GM12878 (cell line): ENCODE results near the gene GUCA2A. TPM values are rescaled to one million over a fixed set of nuclear protein-coding genes. Genes with fewer than 3 reads are reported as not detected.
"Not testable (repeated sequence)": the region's sequence is repeated elsewhere in the genome, so short reads cannot be mapped to it uniquely, and the experiment has no call there.

Source experiments
- ATAC-seq: fragments of 200-7000 bp; cut with Tn5 transposase; 3 replicates; pipeline ENCODE4 v1.9.1; 2020; ENCODE audit warnings: mild to moderate bottlenecking, moderate library complexity
- BruUV-seq: library from RNA; stranded (reverse); fragments of 400-500 nt; replicated peaks from 2 replicates; lab custom pipeline; 2021; lab: Mats Ljungman, UMichigan
- CTCF ChIA-PET: fragments of 300-600 bp; sonication (Branson Sonifier 250); formaldehyde crosslinking; extraction: SDS; loops from one replicate; lab custom pipeline; 2021; ENCODE audit warnings: inconsistent platforms; lab: Yijun Ruan, JAX
- POLR2A ChIA-PET: fragments of 350-600 bp; formaldehyde crosslinking; extraction: SDS; loops from one replicate; lab custom pipeline; 2021; ENCODE audit warnings: inconsistent platforms; lab: Charles Lee
- RAD21 ChIA-PET: fragments of 300-600 bp; sonication (Branson Sonifier 250); formaldehyde crosslinking; loops from one replicate; lab custom pipeline; 2023; ENCODE audit warnings: antibody characterized with exemption; ENCODE audit not compliant: unreplicated experiment; lab: Charles Lee
- SMC1A ChIA-PET: fragments of 300-600 bp; sonication (Branson Sonifier 250); formaldehyde crosslinking; loops from one replicate; lab custom pipeline; 2023; ENCODE audit not compliant: unreplicated experiment, uncharacterized antibody; lab: Charles Lee
- DNase-seq: peaks from one replicate; pipeline ENCODE4 v3.0.0-alpha.2; 2011; ENCODE audit warnings: low read depth, low spot score
- FAIRE-seq: peaks from 3 replicates; lab custom pipeline; 2011; peaks lifted over from hg19 to GRCh38; lab: Jason Lieb, UNC
- H2AFZ ChIP-seq: 2 replicates; pipeline ENCODE4 v1.6.0; 2011; ENCODE audit warnings: low read depth, low read length, control low read depth; ENCODE audit not compliant: control insufficient read depth
- H3K27ac ChIP-seq: 2 replicates; pipeline ENCODE4 v1.5.1; 2011; ENCODE audit warnings: control low read depth; ENCODE audit not compliant: control insufficient read depth, insufficient read depth
- H3K27me3 ChIP-seq, 2 experiments: replicated peaks in 1 of 2; 2 replicates each; pipeline versions ENCODE4 v1.6.0 to v1.6.1; 2011; ENCODE audit warnings: low read length in 1 of 2; ENCODE audit not compliant: control insufficient read depth in 2 of 2, insufficient read depth in 2 of 2
- H3K36me3 ChIP-seq, 2 experiments: 2 replicates each; pipeline ENCODE4 v1.5.1; 2011; ENCODE audit warnings: low read length in 1 of 2; ENCODE audit not compliant: control insufficient read depth in 2 of 2, insufficient read depth in 2 of 2
- H3K4me1 ChIP-seq: 2 replicates; pipeline ENCODE4 v1.6.1; 2011; ENCODE audit warnings: mild to moderate bottlenecking, low read length, moderate library complexity, mixed read lengths; ENCODE audit not compliant: control insufficient read depth, insufficient read depth
- H3K4me2 ChIP-seq: 2 replicates; pipeline ENCODE4 v1.6.0; 2011; ENCODE audit warnings: control low read depth; ENCODE audit not compliant: control insufficient read depth, insufficient read depth
- H3K4me3 ChIP-seq: fragments of 200-600 bp; sonication (generic); 2 replicates; pipeline ENCODE4 v1.5.1; 2016
- H3K79me2 ChIP-seq: 2 replicates; pipeline ENCODE4 v1.6.0; 2011; ENCODE audit warnings: low read length; ENCODE audit not compliant: control insufficient read depth, insufficient read depth
- H3K9ac ChIP-seq: 2 replicates; pipeline ENCODE4 v1.8.0; 2011; ENCODE audit warnings: low read length, control low read depth, mixed read lengths; ENCODE audit not compliant: control insufficient read depth, insufficient read depth
- H3K9me3 ChIP-seq: replicated peaks from 3 replicates; pipeline ENCODE4 v1.5.1; 2011; ENCODE audit warnings: mild to moderate bottlenecking, low read length; ENCODE audit not compliant: control insufficient read depth, insufficient read depth
- H4K20me1 ChIP-seq: 2 replicates; pipeline ENCODE4 v1.6.0; 2011; ENCODE audit not compliant: control insufficient read depth, insufficient read depth
- NFYA ChIP-seq: IDR thresholded peaks from 2 replicates; pipeline ENCODE4 v1.6.1; 2011; ENCODE audit warnings: low read depth, mild to moderate bottlenecking, low read length, improper control_type of control experiment, borderline replicate concordance
- RELB ChIP-seq: fragments of 450-650 bp; IDR thresholded peaks from 2 replicates; pipeline ENCODE4 v1.6.1; 2017; ENCODE audit warnings: low read depth, mild to moderate bottlenecking, moderate library complexity
- WGBS: methylation state at CpG from one replicate; pipeline ENCODE4 v1.1.6; 2016; ENCODE audit warnings: low lambda C conversion rate; ENCODE audit not compliant: insufficient replicate concordance, insufficient coverage; ENCODE audit errors: missing lambda C conversion rate; 5-methylcytosine and 5-hydroxymethylcytosine counted together
- in situ Hi-C: fragments of 300-500 bp; cut with MboI; formaldehyde crosslinking; loops from 9 replicates; pipeline ENCODE4 v1.14.3; 2018; ENCODE audit warnings: mixed read lengths
- intact Hi-C: fragments of 100-400 bp; cut with micrococcal nuclease; formaldehyde crosslinking; loops from one replicate; pipeline ENCODE4 v1.14.2; 2022; ENCODE audit not compliant: unreplicated experiment
- polyA plus RNA-seq, 11 experiments: library from polyadenylated mRNA; depleted of rRNA in 4 of 11; unstranded in 6 of 11; stranded (reverse) in 5 of 11; fragments of >200 nt; fragmentation: Nextera tagmentation in 4 of 11; fragmentation: Illumina TruSeq in 1 of 11; extraction: Ambion mirVana in 4 of 11; extraction: Trizol in 1 of 11; gene quantifications; 1 replicate in 1 of 11; 2 replicates in 10 of 11; pipeline versions ENCODE4 v1.2.1 to v1.2.3, GENCODE V29; 2011 to 2016; ENCODE audit warnings: inconsistent platforms in 2 of 11, missing spikeins in 2 of 11, low read depth in 1 of 11
- total RNA-seq, 4 experiments: library from RNA; depleted of rRNA in 3 of 4; stranded (reverse); fragments of >200 nt in 3 of 4; fragmentation: Illumina TruSeq in 1 of 4; extraction: Trizol in 1 of 4; gene quantifications; 2 replicates each; pipeline versions ENCODE4 v1.2.1 to v1.2.3, GENCODE V29; 2013 to 2021

Gene GUCA2A
- total and polyA plus RNA-seq, 10 of the 15 experiments (the other 5 are each of a cell fraction or from before 2014, with no cell fraction given), result not detected

DNA sequence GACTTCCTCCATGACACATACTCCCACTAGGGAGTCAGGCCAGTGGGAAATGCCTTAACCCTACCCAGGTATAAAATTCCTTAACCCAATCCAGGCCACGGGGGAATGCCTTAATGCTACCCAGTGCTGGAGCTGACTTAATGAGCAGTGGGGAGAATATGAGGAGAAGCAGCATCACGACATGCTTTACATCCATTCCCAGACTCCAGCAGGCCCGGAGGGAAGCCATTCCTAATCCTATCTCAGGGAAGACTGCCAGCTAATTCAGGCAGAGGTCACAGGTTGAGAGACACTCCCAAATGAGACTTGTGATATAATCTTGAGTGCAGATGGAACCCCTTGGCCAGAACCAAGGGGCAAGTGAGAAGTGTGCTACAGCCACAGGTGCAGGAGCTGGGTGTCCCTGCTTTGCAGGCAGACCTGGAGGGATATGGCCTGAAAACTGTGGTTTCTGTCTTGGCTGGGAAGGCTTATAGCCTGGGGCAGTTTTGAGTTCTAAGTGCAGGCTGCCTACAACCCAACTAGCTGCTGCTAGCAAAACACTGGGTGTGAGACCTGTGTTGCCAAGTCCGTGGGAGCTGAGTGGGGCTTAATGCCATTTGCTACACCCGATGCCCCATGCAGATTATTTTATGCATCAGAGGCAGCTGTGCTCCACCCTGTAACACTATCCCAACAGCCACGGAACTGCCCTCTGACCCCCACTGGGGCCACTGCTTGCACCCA lies 45.1 kb upstream of the GUCA2A start:
- ChIA-PET CTCF (no interaction called here), RAD21 (no interaction called here), SMC1A (no interaction called here), POLR2A (no interaction called here)
- peaks cover 7% of the 10 kb centered on the region for H3K9me3 ChIP-seq
- H3K4me3 ChIP-seq, result no peak overlapping the region
- no peak overlapping the region for H3K4me2 ChIP-seq
- WGBS, result over 99% methylated on average over 6 of the region's 6 CpGs
- H3K9ac ChIP-seq, result no peak overlapping the region
- FAIRE-seq, result no peak
- no peaks in the 10 kb centered on the region for H3K4me1 ChIP-seq
- BruUV-seq, result no TSS peak
- TF ChIP-seq RELB (no peak), NFYA (no peak)
- peaks cover 5 to 10% of the 10 kb centered on the region in 2 experiments; a peak in 3 of 4 replicates for H3K36me3 ChIP-seq
- intact Hi-C loops, result no loop called here
- in situ Hi-C loops, result no loop called here
- H2AFZ ChIP-seq, result no peak overlapping the region
- DNase-seq, result no peak
- H4K20me1 ChIP-seq, result no peaks in the 10 kb centered on the region
- H3K27me3 ChIP-seq, result no peaks in the 10 kb centered on the region
- H3K79me2 ChIP-seq, result peaks cover 12% of the 10 kb centered on the region
- no peak for ATAC-seq
- no peak overlapping the region for H3K27ac ChIP-seq

GRCh38 chr1:42206930-42207329 lies 42.4 kb upstream of the GUCA2A start:
- ATAC-seq, result not testable (repeated sequence)

More at GRCh38 chr1:42206930-42207329, 42.4 kb upstream of the GUCA2A start:
- H3K79me2 ChIP-seq, H3K4me3 ChIP-seq, CTCF ChIA-PET, H3K9me3 ChIP-seq, H3K4me1 ChIP-seq, DNase-seq, H3K27ac ChIP-seq, POLR2A ChIA-PET, RAD21 ChIA-PET, H4K20me1 ChIP-seq, BruUV-seq, H3K4me2 ChIP-seq, in situ Hi-C loops, FAIRE-seq, H3K9ac ChIP-seq, H2AFZ ChIP-seq, H3K27me3 ChIP-seq, intact Hi-C loops: not testable (repeated sequence)
- peaks cover 4 to 16% of the 10 kb centered on the region in 2 experiments; a peak in 3 of 4 replicates for H3K36me3 ChIP-seq
- 98% methylated on average over 2 of the region's 2 CpGs for WGBS
- SMC1A ChIA-PET, result interaction anchor here (0.6 to 1.5 kb wide), 2 partner anchors 13 to 73 kb away, joined by 3 read pairs; no protein-coding TSS in a partner anchor
